Testis (tissue), 2 donors: ENCODE measurements around the gene TRIM50.

Experiments
- POLR2A ChIP-seq: fragments of 450-650 bp; IDR thresholded peaks from one replicate; pipeline ENCODE4 v1.6.1; 2017; ENCODE audit warnings: antibody characterized with exemption, mild to moderate bottlenecking, moderate library complexity
- TF ChIP-seq, protein P1 (sequence below), 3 experiments: fragments of 450-650 bp in 2 of 3; fragments of 200-600 bp in 1 of 3; sonication (generic) in 1 of 3; IDR thresholded peaks; one replicate each; pipeline ENCODE4 v1.5.1; 2016 to 2019; ENCODE audit warnings: antibody characterized with exemption in 3 of 3, mild to moderate bottlenecking in 2 of 3, moderate library complexity in 1 of 3

DNA sequence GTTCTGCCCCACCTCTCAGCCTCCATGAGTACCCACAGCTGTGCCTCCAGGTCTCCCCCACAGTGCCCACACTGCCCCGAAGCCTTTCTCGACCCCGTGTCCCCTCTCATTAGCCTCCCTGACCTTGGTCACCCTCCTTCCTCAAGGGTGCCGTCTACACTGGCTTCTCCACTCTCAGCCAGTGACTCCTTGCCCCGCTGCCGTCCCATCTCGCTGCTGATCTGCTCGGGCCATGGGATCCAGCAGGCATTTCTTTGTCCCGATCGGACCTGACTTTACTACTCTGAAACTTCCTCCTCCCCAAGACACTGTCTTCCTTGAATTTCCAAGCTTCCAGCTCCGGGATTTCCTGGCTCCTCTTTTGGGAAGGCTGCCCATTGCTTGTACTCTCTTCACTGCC, 31.4 kb upstream of the TRIM50 start:
- TF ChIP-seq POLR2A, result no peak
- TF ChIP-seq, protein P1, sequence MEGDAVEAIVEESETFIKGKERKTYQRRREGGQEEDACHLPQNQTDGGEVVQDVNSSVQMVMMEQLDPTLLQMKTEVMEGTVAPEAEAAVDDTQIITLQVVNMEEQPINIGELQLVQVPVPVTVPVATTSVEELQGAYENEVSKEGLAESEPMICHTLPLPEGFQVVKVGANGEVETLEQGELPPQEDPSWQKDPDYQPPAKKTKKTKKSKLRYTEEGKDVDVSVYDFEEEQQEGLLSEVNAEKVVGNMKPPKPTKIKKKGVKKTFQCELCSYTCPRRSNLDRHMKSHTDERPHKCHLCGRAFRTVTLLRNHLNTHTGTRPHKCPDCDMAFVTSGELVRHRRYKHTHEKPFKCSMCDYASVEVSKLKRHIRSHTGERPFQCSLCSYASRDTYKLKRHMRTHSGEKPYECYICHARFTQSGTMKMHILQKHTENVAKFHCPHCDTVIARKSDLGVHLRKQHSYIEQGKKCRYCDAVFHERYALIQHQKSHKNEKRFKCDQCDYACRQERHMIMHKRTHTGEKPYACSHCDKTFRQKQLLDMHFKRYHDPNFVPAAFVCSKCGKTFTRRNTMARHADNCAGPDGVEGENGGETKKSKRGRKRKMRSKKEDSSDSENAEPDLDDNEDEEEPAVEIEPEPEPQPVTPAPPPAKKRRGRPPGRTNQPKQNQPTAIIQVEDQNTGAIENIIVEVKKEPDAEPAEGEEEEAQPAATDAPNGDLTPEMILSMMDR (IDR thresholded peaks at IDR 0.05), result no peak
